Mesendoderm (in vitro differentiated cells): Measurements from ENCODE around the gene AANAT.

ENCODE experiments used
- DNase-seq: peaks from one replicate; pipeline ENCODE4 v3.0.0; 2013
- H2AK5ac ChIP-seq: 2 replicates; pipeline ENCODE4 v1.6.1; 2013; ENCODE audit warnings: low read length, inconsistent platforms
- H2BK120ac ChIP-seq: 2 replicates; pipeline ENCODE4 v1.6.1; 2013; ENCODE audit warnings: low read depth, mild to moderate bottlenecking, low read length, moderate library complexity, mixed read lengths
- H2BK15ac ChIP-seq: replicated peaks from 2 replicates; pipeline ENCODE4 v1.6.1; 2013; ENCODE audit warnings: low read depth, mild to moderate bottlenecking, moderate library complexity
- H2BK5ac ChIP-seq: 2 replicates; pipeline ENCODE4 v1.6.1; 2013; ENCODE audit warnings: low read length, inconsistent platforms
- H3K18ac ChIP-seq: 2 replicates; pipeline ENCODE4 v1.6.1; 2013; ENCODE audit warnings: mild to moderate bottlenecking, low read length, mixed read lengths
- H3K23ac ChIP-seq: one replicate; pipeline ENCODE4 v1.6.1; 2013; ENCODE audit warnings: low read length
- H3K27ac ChIP-seq: 2 replicates; pipeline ENCODE4 v1.5.1; 2013; ENCODE audit warnings: low read depth, mild to moderate bottlenecking, inconsistent platforms, low read length, moderate library complexity
- H3K27me3 ChIP-seq: 2 replicates; pipeline ENCODE4 v1.6.1; 2013; ENCODE audit warnings: low read length, control low read depth, mild to moderate bottlenecking, inconsistent platforms; ENCODE audit not compliant: insufficient read depth, poor library complexity
- H3K36me3 ChIP-seq: 2 replicates; pipeline ENCODE4 v1.6.1; 2013; ENCODE audit warnings: low read length, inconsistent platforms; ENCODE audit not compliant: control insufficient read depth, insufficient read depth
- H3K4ac ChIP-seq: one replicate; pipeline ENCODE4 v1.6.1; 2013; ENCODE audit warnings: low read depth, mild to moderate bottlenecking, low read length, moderate library complexity
- H3K4me1 ChIP-seq: 2 replicates; pipeline ENCODE4 v1.6.1; 2013; ENCODE audit warnings: low read depth, low read length, inconsistent platforms; ENCODE audit not compliant: control insufficient read depth
- H3K4me2 ChIP-seq: 2 replicates; pipeline ENCODE4 v1.6.1; 2013; ENCODE audit warnings: low read length
- H3K4me3 ChIP-seq: 2 replicates; pipeline ENCODE4 v1.5.1; 2013; ENCODE audit warnings: mild to moderate bottlenecking, low read length
- H3K56ac ChIP-seq: one replicate; pipeline ENCODE4 v1.6.1; 2013; ENCODE audit warnings: low read length
- H3K79me1 ChIP-seq: 2 replicates; pipeline ENCODE4 v1.6.1; 2013; ENCODE audit warnings: low read length, inconsistent platforms
- H3K79me2 ChIP-seq: 2 replicates; pipeline ENCODE4 v1.6.1; 2013; ENCODE audit warnings: mild to moderate bottlenecking, low read length; ENCODE audit not compliant: control insufficient read depth, insufficient read depth
- H3K9ac ChIP-seq: 2 replicates; pipeline ENCODE4 v1.6.1; 2013; ENCODE audit warnings: low read length, inconsistent platforms
- H4K5ac ChIP-seq: one replicate; pipeline ENCODE4 v1.6.1; 2013; ENCODE audit warnings: low read length
- H4K8ac ChIP-seq: one replicate; pipeline ENCODE4 v1.6.1; 2013; ENCODE audit warnings: low read depth, mild to moderate bottlenecking, control low read depth, low read length, moderate library complexity
- WGBS: extraction: QIAGEN DNeasy Blood & Tissue Kit; methylation state at CpG from one replicate; pipeline ENCODE4 v1.1.7; 2013; ENCODE audit warnings: low lambda C conversion rate, missing lambda C conversion rate; ENCODE audit not compliant: insufficient coverage; ENCODE audit errors: extremely low coverage; 5-methylcytosine and 5-hydroxymethylcytosine counted together

Gene AANAT

DNA sequence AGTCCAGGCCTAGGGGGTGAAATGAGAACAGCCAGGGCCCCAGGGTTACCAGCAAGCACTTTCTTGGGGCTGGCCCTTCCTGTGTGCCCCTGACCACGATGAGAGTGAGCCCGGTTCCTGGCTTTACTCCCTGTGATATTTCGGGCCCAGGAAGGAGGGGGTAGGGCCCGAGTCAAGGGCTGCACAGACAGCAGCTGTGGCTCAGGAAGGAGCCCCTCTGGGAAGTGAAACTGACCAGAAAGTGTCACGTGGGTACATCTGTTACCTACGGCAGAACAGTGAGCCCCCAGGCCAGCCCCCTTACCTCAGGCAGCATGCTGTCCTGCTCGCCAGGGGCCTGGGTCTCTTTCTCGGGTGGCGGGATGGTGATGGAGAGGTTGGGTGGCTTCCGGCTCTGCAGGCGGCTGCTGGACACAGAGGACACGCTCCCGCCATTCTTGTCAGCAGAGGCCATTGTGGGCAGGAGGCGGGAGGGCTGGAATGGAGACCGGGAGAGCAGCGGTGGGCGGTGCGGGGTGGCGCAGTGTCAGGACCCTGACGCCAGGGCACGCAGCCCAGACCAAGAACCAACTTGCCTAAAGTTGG lies 13.8 kb downstream of the AANAT start:
- H3K36me3 ChIP-seq = no peaks in the 10 kb centered on the region
- no peak overlapping the region for H4K8ac ChIP-seq
- WGBS = no CpG with 5 or more reads among the region's 21 CpGs
- H3K23ac ChIP-seq = no peak overlapping the region
- H3K4me3 ChIP-seq = no peak overlapping the region
- no peak overlapping the region for H3K4me2 ChIP-seq
- no peak overlapping the region for H3K56ac ChIP-seq
- H2BK5ac ChIP-seq = no peak overlapping the region
- no peaks in the 10 kb centered on the region for H3K27me3 ChIP-seq
- H3K27ac ChIP-seq = no peak overlapping the region
- no peak for DNase-seq
- H3K4me1 ChIP-seq = no peaks in the 10 kb centered on the region
- no peak overlapping the region for H2BK120ac ChIP-seq
- H3K4ac ChIP-seq = no peak overlapping the region
- no peak overlapping the region for H2AK5ac ChIP-seq
- no peaks in the 10 kb centered on the region for H3K79me2 ChIP-seq
- no peak overlapping the region for H2BK15ac ChIP-seq
- no peaks in the 10 kb centered on the region for H3K79me1 ChIP-seq
- H4K5ac ChIP-seq = no peak overlapping the region
- H3K9ac ChIP-seq = no peak overlapping the region
- no peak overlapping the region for H3K18ac ChIP-seq

- Histone ChIP-seq H3K79me1 (no peaks in the 10 kb centered on the region), H3K4ac (no peak overlapping the region), H3K4me1 (no peaks in the 10 kb centered on the region), H3K56ac (no peak overlapping the region), H3K79me2 (no peaks in the 10 kb centered on the region), H2BK120ac (no peak overlapping the region), H3K4me2 (no peak overlapping the region), H2BK15ac (no peak overlapping the region), H2AK5ac (no peak overlapping the region), H3K9ac (no peak overlapping the region), H4K5ac (no peak overlapping the region), H4K8ac (no peak overlapping the region), H2BK5ac (no peak overlapping the region), H3K27me3 (no peaks in the 10 kb centered on the region), H3K18ac (no peak overlapping the region), H3K4me3 (no peak overlapping the region), H3K36me3 (no peaks in the 10 kb centered on the region), H3K23ac (no peak overlapping the region), H3K27ac (no peak overlapping the region)
- DNase-seq = no peak
- no CpG with 5 or more reads among the region's 11 CpGs for WGBS
These were observed 16.9 kb downstream of the AANAT start for GRCh38 chr17:76484228-76484725.

DNA sequence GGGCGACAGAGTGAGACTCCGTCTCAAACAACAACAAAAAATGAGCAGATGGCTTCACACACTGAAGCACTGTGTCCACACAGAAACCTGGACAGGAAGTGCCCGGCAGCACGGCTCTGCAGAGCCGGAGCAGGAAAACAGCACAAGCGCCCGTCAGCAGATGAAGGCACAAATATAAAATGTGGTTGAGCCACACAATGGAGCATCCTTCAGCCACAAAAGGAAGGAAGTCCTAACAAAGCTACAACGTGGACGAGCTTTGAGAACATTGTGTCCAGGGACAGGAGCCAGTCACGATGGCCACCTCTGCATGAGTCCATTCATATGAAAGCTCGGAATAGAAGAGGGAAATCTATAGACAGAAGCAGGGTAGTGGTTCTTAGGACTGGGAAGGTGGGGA lies 18.2 kb downstream of the AANAT start:
- H2BK5ac ChIP-seq = no peak overlapping the region
- H2BK120ac ChIP-seq = no peak overlapping the region
- H3K79me1 ChIP-seq = no peaks in the 10 kb centered on the region
- H3K4me3 ChIP-seq = no peak overlapping the region
- H3K56ac ChIP-seq = no peak overlapping the region
- H3K9ac ChIP-seq = no peak overlapping the region
- no peak overlapping the region for H3K27ac ChIP-seq
- H3K18ac ChIP-seq = no peak overlapping the region
- H3K36me3 ChIP-seq = no peaks in the 10 kb centered on the region
- no peak overlapping the region for H3K23ac ChIP-seq
- no peak overlapping the region for H4K5ac ChIP-seq
- no peaks in the 10 kb centered on the region for H3K79me2 ChIP-seq
- WGBS = no CpG with 5 or more reads among the region's 11 CpGs
- no peak overlapping the region for H4K8ac ChIP-seq
- H2BK15ac ChIP-seq = no peak overlapping the region
- no peak for DNase-seq
- H3K4ac ChIP-seq = no peak overlapping the region
- no peaks in the 10 kb centered on the region for H3K27me3 ChIP-seq
- no peak overlapping the region for H2AK5ac ChIP-seq
- no peaks in the 10 kb centered on the region for H3K4me1 ChIP-seq
- H3K4me2 ChIP-seq = no peak overlapping the region

GRCh38 chr17:76487451-76488192 lies 20.2 kb downstream of the AANAT start:
- H3K4me3 ChIP-seq = no peak overlapping the region
- H3K18ac ChIP-seq = no peak overlapping the region
- H3K79me2 ChIP-seq = no peaks in the 10 kb centered on the region
- no peak for DNase-seq
- WGBS = no CpG with 5 or more reads among the region's 22 CpGs
- H3K9ac ChIP-seq = no peak overlapping the region
- no peak overlapping the region for H3K4ac ChIP-seq
- H2AK5ac ChIP-seq = no peak overlapping the region
- H3K56ac ChIP-seq = no peak overlapping the region
- no peak overlapping the region for H4K8ac ChIP-seq
- H2BK120ac ChIP-seq = no peak overlapping the region
- no peak overlapping the region for H3K23ac ChIP-seq
- H2BK15ac ChIP-seq = no peak overlapping the region
- no peaks in the 10 kb centered on the region for H3K27me3 ChIP-seq
- H3K4me1 ChIP-seq = no peaks in the 10 kb centered on the region
- no peak overlapping the region for H2BK5ac ChIP-seq
- H3K4me2 ChIP-seq = no peak overlapping the region
- no peaks in the 10 kb centered on the region for H3K36me3 ChIP-seq
- no peaks in the 10 kb centered on the region for H3K79me1 ChIP-seq
- no peak overlapping the region for H4K5ac ChIP-seq
- H3K27ac ChIP-seq = no peak overlapping the region

DNA sequence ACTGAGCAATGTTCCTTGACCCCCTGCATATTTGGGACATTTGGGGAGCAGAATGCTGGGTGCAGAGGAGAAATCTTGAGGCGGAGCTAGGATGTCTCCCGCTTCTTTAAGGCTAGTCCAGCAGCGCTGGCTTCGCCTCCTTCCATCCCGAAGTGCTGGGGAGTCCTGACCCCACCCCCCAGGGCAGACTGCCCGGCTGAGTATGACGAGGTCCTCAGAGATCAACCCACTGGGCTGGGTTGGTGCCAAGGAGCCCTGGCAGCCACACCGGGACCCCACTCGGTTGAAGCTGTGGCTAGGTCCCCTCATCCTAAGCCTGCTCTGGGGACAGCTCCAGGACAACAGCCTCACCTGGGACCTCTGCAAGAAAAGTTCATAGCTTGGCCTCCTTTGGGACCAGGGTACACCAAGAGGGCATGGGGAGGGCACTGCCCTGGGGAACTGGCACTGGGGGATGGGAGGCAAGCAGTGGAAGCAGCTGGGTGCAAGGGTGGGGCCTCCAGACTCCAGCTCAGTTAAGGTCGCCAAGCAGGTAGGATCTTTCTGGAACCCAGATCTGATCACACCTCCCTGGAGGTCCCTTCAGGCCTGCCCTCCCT lies 22.8 kb downstream of the AANAT start:
- Histone ChIP-seq H4K5ac (no peak overlapping the region), H3K4me1 (peaks cover 5% of the 10 kb centered on the region), H4K8ac (no peak overlapping the region), H3K56ac (no peak overlapping the region), H3K79me2 (no peaks in the 10 kb centered on the region), H3K4me2 (no peak overlapping the region), H3K27ac (no peak overlapping the region), H3K4ac (no peak overlapping the region), H3K27me3 (no peaks in the 10 kb centered on the region), H3K36me3 (no peaks in the 10 kb centered on the region), H3K18ac (no peak overlapping the region), H3K79me1 (no peaks in the 10 kb centered on the region), H2BK15ac (no peak overlapping the region), H3K9ac (no peak overlapping the region), H3K4me3 (no peak overlapping the region), H2BK5ac (no peak overlapping the region), H2BK120ac (no peak overlapping the region), H2AK5ac (no peak overlapping the region), H3K23ac (no peak overlapping the region)
- WGBS = no CpG with 5 or more reads among the region's 10 CpGs
- DNase-seq = no peak
